IMR-90 (cell line): ENCODE results near the gene SLC35F3. TPM values are rescaled to one million over a fixed set of nuclear protein-coding genes. Genes with fewer than 3 reads are reported as not detected.

Experiments
- ATAC-seq: fragments of 200-7000 bp; cut with Tn5 transposase; 2 replicates; pipeline ENCODE4 v1.9.1; 2020; ENCODE audit warnings: low read depth, mild to moderate bottlenecking, moderate library complexity
- BruUV-seq: library from RNA; stranded (reverse); fragments of 400-500 nt; replicated peaks from 2 replicates; lab custom pipeline; 2021; lab: Mats Ljungman, UMichigan
- CTCF ChIA-PET: fragments of 300-600 bp; formaldehyde crosslinking; extraction: SDS; loops from one replicate; lab custom pipeline; 2021; ENCODE audit warnings: antibody characterized with exemption; lab: Yijun Ruan, JAX
- POLR2A ChIA-PET: fragments of 300-600 bp; sonication (Branson Sonifier 250); formaldehyde crosslinking; loops from one replicate; lab custom pipeline; 2022; ENCODE audit warnings: antibody characterized with exemption; ENCODE audit not compliant: unreplicated experiment; lab: Charles Lee
- DNase-seq: peaks from one replicate; pipeline ENCODE4 v3.0.0; 2013
- H2AFZ ChIP-seq: replicated peaks from 2 replicates; pipeline ENCODE3; 2013; ENCODE audit warnings: low read length, mild to moderate bottlenecking; ENCODE audit not compliant: poor library complexity
- H2AK5ac ChIP-seq: 2 replicates; pipeline ENCODE4 v1.6.1; 2013; ENCODE audit warnings: low read depth, low read length, inconsistent platforms
- H2AK9ac ChIP-seq: replicated peaks from 2 replicates; pipeline ENCODE3; 2013; ENCODE audit warnings: mild to moderate bottlenecking, low read depth, low read length, moderate library complexity; ENCODE audit not compliant: poor library complexity
- H2BK120ac ChIP-seq: 2 replicates; pipeline ENCODE4 v1.6.1; 2013; ENCODE audit warnings: low read depth, low read length, inconsistent platforms
- H2BK15ac ChIP-seq: 3 replicates; pipeline ENCODE4 v1.6.1; 2013; ENCODE audit warnings: low read depth, low read length, inconsistent platforms
- H2BK20ac ChIP-seq: 2 replicates; pipeline ENCODE4 v1.6.1; 2013; ENCODE audit warnings: low read depth, mild to moderate bottlenecking, inconsistent platforms, low read length, moderate library complexity
- H2BK5ac ChIP-seq: 2 replicates; pipeline ENCODE4 v1.6.1; 2013; ENCODE audit warnings: mild to moderate bottlenecking, low read depth, low read length, inconsistent platforms; ENCODE audit not compliant: poor library complexity, severe bottlenecking
- H3K14ac ChIP-seq: replicated peaks from 2 replicates; pipeline ENCODE4 v1.6.1; 2013; ENCODE audit warnings: low read depth, low read length, inconsistent platforms
- H3K18ac ChIP-seq: 2 replicates; pipeline ENCODE4 v1.6.1; 2013; ENCODE audit warnings: low read depth, low read length, control low read depth
- H3K23ac ChIP-seq: 2 replicates; pipeline ENCODE4 v1.6.1; 2013; ENCODE audit warnings: low read depth, low read length, inconsistent platforms
- H3K27ac ChIP-seq: 2 replicates; pipeline ENCODE4 v1.5.1; 2013; ENCODE audit warnings: mild to moderate bottlenecking, control low read depth, low read length; ENCODE audit not compliant: insufficient read depth
- H3K27me3 ChIP-seq: 2 replicates; pipeline ENCODE4 v1.6.1; 2013; ENCODE audit warnings: low read length; ENCODE audit not compliant: control insufficient read depth, insufficient read depth
- H3K36me3 ChIP-seq: 2 replicates; pipeline ENCODE4 v1.6.1; 2013; ENCODE audit warnings: low read length, mixed read lengths; ENCODE audit not compliant: control insufficient read depth, insufficient read depth
- H3K4ac ChIP-seq: 2 replicates; pipeline ENCODE4 v1.6.1; 2013; ENCODE audit warnings: low read depth, low read length, inconsistent platforms
- H3K4me1 ChIP-seq: 2 replicates; pipeline ENCODE4 v1.6.1; 2013; ENCODE audit warnings: low read length, mixed read lengths; ENCODE audit not compliant: control insufficient read depth, insufficient read depth
- H3K4me2 ChIP-seq: 2 replicates; pipeline ENCODE4 v1.6.1; 2013; ENCODE audit warnings: low read depth, mild to moderate bottlenecking, control low read depth, low read length, moderate library complexity
- H3K4me3 ChIP-seq: 2 replicates; pipeline ENCODE4 v1.5.1; 2013; ENCODE audit warnings: low read depth, mild to moderate bottlenecking, control low read depth, low read length, moderate library complexity; ENCODE audit not compliant: insufficient read depth
- H3K56ac ChIP-seq: 2 replicates; pipeline ENCODE4 v1.6.1; 2013; ENCODE audit warnings: low read length, inconsistent platforms; ENCODE audit not compliant: insufficient read depth; ENCODE audit errors: extremely low read depth
- H3K79me1 ChIP-seq, 2 experiments: 2 replicates each; pipeline ENCODE4 v1.6.1; 2013; ENCODE audit warnings: low read length in 2 of 2, inconsistent platforms in 1 of 2, low read depth in 1 of 2
- H3K9ac ChIP-seq: 2 replicates; pipeline ENCODE4 v1.6.1; 2013; ENCODE audit warnings: low read depth, low read length, control low read depth
- H3K9me1 ChIP-seq: 2 replicates; pipeline ENCODE4 v1.6.1; 2013; ENCODE audit warnings: low read length, inconsistent platforms; ENCODE audit not compliant: insufficient read depth
- H3K9me3 ChIP-seq: 2 replicates; pipeline ENCODE4 v1.6.1; 2013; ENCODE audit warnings: low read length; ENCODE audit not compliant: control insufficient read depth, insufficient read depth
- H4K20me1 ChIP-seq: 2 replicates; pipeline ENCODE4 v1.6.1; 2013; ENCODE audit warnings: low read length, inconsistent platforms; ENCODE audit not compliant: insufficient read depth
- H4K5ac ChIP-seq: 2 replicates; pipeline ENCODE4 v1.6.1; 2013; ENCODE audit warnings: mild to moderate bottlenecking, low read depth, low read length, control low read depth
- H4K8ac ChIP-seq, 2 experiments: 2 replicates each; pipeline ENCODE4 v1.6.1; 2013; ENCODE audit warnings: low read depth in 2 of 2, low read length in 2 of 2, control low read depth in 1 of 2, inconsistent platforms in 1 of 2
- H4K91ac ChIP-seq: 2 replicates; pipeline ENCODE4 v1.6.1; 2013; ENCODE audit warnings: low read depth, low read length, inconsistent platforms; ENCODE audit not compliant: insufficient read depth
- BHLHE40 ChIP-seq: fragments of 150-350 bp; IDR thresholded peaks from 2 replicates; pipeline ENCODE4 v1.6.1; 2016; ENCODE audit warnings: mild to moderate bottlenecking, low read depth, low read length
- ELK1 ChIP-seq: fragments of 150-350 bp; IDR thresholded peaks from 2 replicates; pipeline ENCODE4 v1.6.1; 2016; ENCODE audit warnings: low read depth, mild to moderate bottlenecking, low read length, moderate library complexity, borderline replicate concordance
- MAZ ChIP-seq: IDR thresholded peaks from 2 replicates; pipeline ENCODE4 v1.6.1; 2012; ENCODE audit warnings: low read depth, mild to moderate bottlenecking, low read length, improper control_type of control experiment, moderate library complexity, borderline replicate concordance
- NFE2L2 ChIP-seq: fragments of 150-350 bp; IDR thresholded peaks from 2 replicates; pipeline ENCODE4 v1.6.1; 2016; ENCODE audit warnings: low read depth, mild to moderate bottlenecking, low read length
- RFX5 ChIP-seq: IDR thresholded peaks from 2 replicates; pipeline ENCODE4 v1.8.0; 2012; ENCODE audit warnings: low read depth, mild to moderate bottlenecking, low read length, moderate library complexity
- WGBS, 2 experiments: methylation state at CpG; one replicate each; pipeline versions ENCODE4 v1.1.5 to v1.1.7; 2013; ENCODE audit warnings: missing lambda C conversion rate in 2 of 2; ENCODE audit not compliant: insufficient read length in 1 of 2; ENCODE audit errors: extremely low coverage in 2 of 2; 5-methylcytosine and 5-hydroxymethylcytosine counted together
- dilution Hi-C: fragments of 300-500 bp; cut with HindIII; formaldehyde crosslinking; loops from one replicate; pipeline ENCODE4 v1.14.3; 2018; ENCODE audit warnings: low sequenced_read_pairs; ENCODE audit not compliant: unreplicated experiment
- in situ Hi-C: fragments of 300-500 bp; cut with MboI; formaldehyde crosslinking; loops from 3 replicates; pipeline ENCODE4 v1.14.3; 2019; ENCODE audit warnings: low sequenced_read_pairs, inconsistent platforms, mixed read lengths
- intact Hi-C: fragments of 100-400 bp; cut with micrococcal nuclease; formaldehyde crosslinking; loops from 2 replicates; pipeline ENCODE4 v1.10.0; 2022
- polyA plus RNA-seq, 3 experiments: library from polyadenylated mRNA; depleted of rRNA; stranded (reverse); fragments of >200 nt; gene quantifications; 2 replicates each; pipeline ENCODE4 v1.2.3, GENCODE V29; 2012; ENCODE audit warnings: low replicate concordance in 1 of 3
- total RNA-seq: library from RNA; depleted of rRNA; stranded (reverse); fragments of >200 nt; gene quantifications from 2 replicates; pipeline ENCODE4 v1.2.3, GENCODE V29; 2012

The SLC35F3 gene
- total and polyA plus RNA-seq, 2 of the 4 experiments (the other 2 are of a cell fraction): under 0.01 to 0.17 TPM

DNA sequence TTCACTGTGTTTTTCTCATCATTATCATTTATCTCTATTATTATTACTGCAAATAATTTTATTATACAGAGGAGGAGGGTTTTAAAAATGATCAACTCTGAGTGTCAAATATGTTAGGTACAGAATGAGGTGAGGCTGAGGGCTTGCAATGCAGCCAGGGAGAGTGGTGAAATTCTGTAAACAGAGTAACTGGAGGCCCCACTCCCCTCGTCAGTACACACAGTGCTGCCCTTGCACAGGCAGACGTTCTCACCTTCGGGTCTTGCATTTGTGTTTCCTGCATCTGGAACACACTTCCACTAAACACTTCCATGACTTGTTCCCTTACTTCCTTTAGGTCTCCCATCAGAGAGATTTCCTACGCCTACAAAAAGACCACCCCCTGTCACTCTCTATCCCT lies 444.5 kb downstream of the SLC35F3 start:
- Histone ChIP-seq H3K4me1 (no peaks in the 10 kb centered on the region), H3K4ac (no peak overlapping the region), H4K5ac (no peak overlapping the region), H3K18ac (no peak overlapping the region), H3K27ac (no peak overlapping the region), H3K9me1 (no peaks in the 10 kb centered on the region), H3K4me2 (no peak overlapping the region), H4K91ac (no peak overlapping the region), H2BK5ac (no peak overlapping the region), H3K56ac (no peak overlapping the region), H3K4me3 (no peak overlapping the region), H3K36me3 (no peaks in the 10 kb centered on the region), H4K8ac (no peak overlapping the region), H4K20me1 (no peaks in the 10 kb centered on the region), H2BK120ac (no peak overlapping the region), H3K14ac (no peak overlapping the region), H3K79me1 (no peaks in the 10 kb centered on the region), H2AFZ (peak overlapping the region; percentile 34), H2BK20ac (no peak overlapping the region), H3K9me3 (no peaks in the 10 kb centered on the region), H2AK9ac (no peak overlapping the region), H3K9ac (no peak overlapping the region), H2BK15ac (no peak overlapping the region), H3K27me3 (peaks cover 6% of the 10 kb centered on the region), H2AK5ac (no peak overlapping the region), H3K23ac (no peak overlapping the region)
- DNase-seq (no peak), ATAC-seq (no peak)
- ChIA-PET CTCF (no interaction called here), POLR2A (no interaction called here)
- intact Hi-C loops: no loop called here
- in situ Hi-C loops: no loop called here
- no CpG with 5 or more reads among the region's 4 CpGs for WGBS, 2 experiments
- BruUV-seq: no TSS peak
- dilution Hi-C loops: no loop called here
- TF ChIP-seq NFE2L2 (no peak), BHLHE40 (no peak), ELK1 (no peak), RFX5 (no peak), MAZ (no peak)
